Activated B cell treated with CpG ODN at 0.5 μM for 24 hours (primary cell): Measurements from ENCODE around the gene RASA1. TPM values are rescaled to one million over a fixed set of nuclear protein-coding genes. Genes with fewer than 3 reads are reported as not detected.

Source experiments
- ATAC-seq: fragments of 200-7000 bp; cut with Tn5 transposase; one replicate; pipeline ENCODE4 v1.10.0; 2021; ENCODE audit warnings: low read depth, mild to moderate bottlenecking, moderate library complexity
- CTCF ChIA-PET: fragments of 350-600 bp; sonication (Branson Sonifier 250); formaldehyde crosslinking; loops from one replicate; lab custom pipeline; 2021; ENCODE audit warnings: antibody characterized with exemption; lab: Charles Lee
- POLR2A ChIA-PET: fragments of 350-600 bp; sonication (Branson Sonifier 250); formaldehyde crosslinking; loops from one replicate; lab custom pipeline; 2021; ENCODE audit warnings: antibody characterized with exemption; lab: Charles Lee
- DNase-seq: peaks from one replicate; pipeline ENCODE4 v3.0.0; 2022
- H3K27ac Mint-ChIP-seq: one replicate; pipeline ENCODE4 v1.8.0; 2020; ENCODE audit warnings: mixed read lengths
- H3K27me3 Mint-ChIP-seq: one replicate; pipeline ENCODE4 v1.8.0; 2021; ENCODE audit warnings: mixed read lengths
- H3K36me3 Mint-ChIP-seq: one replicate; pipeline ENCODE4 v1.8.0; 2021; ENCODE audit warnings: low read depth, mixed read lengths
- H3K4me1 Mint-ChIP-seq: one replicate; pipeline ENCODE4 v1.8.0; 2021; ENCODE audit warnings: mixed read lengths
- H3K4me3 Mint-ChIP-seq: one replicate; pipeline ENCODE4 v1.8.0; 2020; ENCODE audit warnings: mild to moderate bottlenecking, mixed read lengths
- H3K9me3 Mint-ChIP-seq: one replicate; pipeline ENCODE4 v1.8.0; 2020; ENCODE audit warnings: mixed read lengths
- intact Hi-C: fragments of 100-400 bp; cut with micrococcal nuclease; formaldehyde crosslinking; loops from one replicate; pipeline ENCODE4 v1.15.1; 2024
- total RNA-seq: library from RNA; stranded (reverse); gene quantifications from 2 replicates; pipeline ENCODE4 v1.2.3, GENCODE V29; 2022
- TF ChIP-seq, protein P1 (sequence below): fragments of 200-600 bp; IDR thresholded peaks from one replicate; pipeline ENCODE4 v1.8.0; 2022; ENCODE audit warnings: antibody characterized with exemption, mild to moderate bottlenecking

RASA1 gene
- total RNA-seq, 1 donor from 2014 or later: 28.8 TPM

DNA sequence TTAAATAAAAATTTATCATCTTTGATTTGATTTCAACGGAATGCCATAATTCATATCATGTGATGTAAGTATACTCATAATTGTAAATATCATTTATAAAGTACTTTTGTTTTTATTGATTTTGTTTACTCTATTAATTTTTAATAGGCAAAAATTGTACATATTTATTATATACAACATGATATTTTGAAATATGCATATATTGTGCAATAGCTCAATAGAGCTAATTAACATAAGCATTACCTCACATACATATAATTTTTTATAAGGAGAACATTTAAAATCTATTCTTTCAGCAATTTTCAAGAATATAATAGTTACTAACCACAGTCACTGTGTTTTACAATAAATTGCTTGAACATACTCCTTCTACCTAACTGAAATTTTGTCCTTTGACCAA is 170.0 kb downstream of the RASA1 start:
- peaks cover 10% of the 10 kb centered on the region for H3K27me3 Mint-ChIP-seq
- intact Hi-C loops: no loop called here
- H3K4me3 Mint-ChIP-seq: no peak overlapping the region
- peaks cover 5% of the 10 kb centered on the region for H3K9me3 Mint-ChIP-seq
- no peak overlapping the region for H3K27ac Mint-ChIP-seq
- no peaks in the 10 kb centered on the region for H3K4me1 Mint-ChIP-seq
- TF ChIP-seq, protein P1, sequence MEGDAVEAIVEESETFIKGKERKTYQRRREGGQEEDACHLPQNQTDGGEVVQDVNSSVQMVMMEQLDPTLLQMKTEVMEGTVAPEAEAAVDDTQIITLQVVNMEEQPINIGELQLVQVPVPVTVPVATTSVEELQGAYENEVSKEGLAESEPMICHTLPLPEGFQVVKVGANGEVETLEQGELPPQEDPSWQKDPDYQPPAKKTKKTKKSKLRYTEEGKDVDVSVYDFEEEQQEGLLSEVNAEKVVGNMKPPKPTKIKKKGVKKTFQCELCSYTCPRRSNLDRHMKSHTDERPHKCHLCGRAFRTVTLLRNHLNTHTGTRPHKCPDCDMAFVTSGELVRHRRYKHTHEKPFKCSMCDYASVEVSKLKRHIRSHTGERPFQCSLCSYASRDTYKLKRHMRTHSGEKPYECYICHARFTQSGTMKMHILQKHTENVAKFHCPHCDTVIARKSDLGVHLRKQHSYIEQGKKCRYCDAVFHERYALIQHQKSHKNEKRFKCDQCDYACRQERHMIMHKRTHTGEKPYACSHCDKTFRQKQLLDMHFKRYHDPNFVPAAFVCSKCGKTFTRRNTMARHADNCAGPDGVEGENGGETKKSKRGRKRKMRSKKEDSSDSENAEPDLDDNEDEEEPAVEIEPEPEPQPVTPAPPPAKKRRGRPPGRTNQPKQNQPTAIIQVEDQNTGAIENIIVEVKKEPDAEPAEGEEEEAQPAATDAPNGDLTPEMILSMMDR: no peak
- H3K36me3 Mint-ChIP-seq: no peaks in the 10 kb centered on the region
- CTCF ChIA-PET: no interaction called here
- no peak for DNase-seq
- POLR2A ChIA-PET: no interaction called here
- ATAC-seq: no peak

DNA sequence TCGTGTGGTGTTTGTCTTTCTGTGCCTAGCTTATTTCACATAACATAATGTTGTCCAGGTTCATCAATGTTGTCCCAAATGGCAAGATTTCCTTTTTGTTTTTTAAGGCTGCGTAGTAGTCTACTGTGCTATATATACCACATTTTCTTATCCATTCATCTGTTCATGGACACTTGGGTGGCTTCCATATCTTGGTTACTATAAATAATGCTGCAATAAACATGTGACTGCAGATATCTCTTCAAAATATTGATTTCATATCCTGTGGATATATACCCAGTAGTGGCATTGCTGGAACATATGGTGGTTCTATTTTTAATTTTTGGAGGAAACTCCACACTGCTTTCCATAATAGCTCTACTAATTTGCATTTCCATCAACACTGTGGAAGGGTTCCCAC is 170.5 kb downstream of the RASA1 start:
- peaks cover 12% of the 10 kb centered on the region for H3K27me3 Mint-ChIP-seq
- no peak for ATAC-seq
- CTCF ChIA-PET: no interaction called here
- TF ChIP-seq, protein P1: no peak
- no peaks in the 10 kb centered on the region for H3K36me3 Mint-ChIP-seq
- POLR2A ChIA-PET: no interaction called here
- intact Hi-C loops: no loop called here
- DNase-seq: no peak
- H3K4me1 Mint-ChIP-seq: no peaks in the 10 kb centered on the region
- peaks cover 5% of the 10 kb centered on the region for H3K9me3 Mint-ChIP-seq
- no peak overlapping the region for H3K4me3 Mint-ChIP-seq
- no peak overlapping the region for H3K27ac Mint-ChIP-seq

Other genes with a start within 250 kb of the RASA1 start
- gene CCNH, start 145.0 kb downstream of the RASA1 start, total RNA-seq: 69.3 and 74.8 TPM in 2 replicates